Left renal pelvis (tissue), 4 donors: Measurements from ENCODE around the gene PSMC3IP. TPM values are rescaled to one million over a fixed set of nuclear protein-coding genes. Genes with fewer than 3 reads are reported as not detected.
"Not testable (repeated sequence)": the region's sequence is repeated elsewhere in the genome, so short reads cannot be mapped to it uniquely, and the experiment has no call there.

ENCODE experiments used
- DNase-seq, 4 donors: peaks; one replicate each; pipeline ENCODE4 v3.0.0-alpha.2; 2013; ENCODE audit warnings: low read depth in 4 of 4, low spot score in 3 of 4
- polyA plus RNA-seq, 4 donors: library from polyadenylated mRNA; unstranded; fragments of 120-200 nt; gene quantifications; one replicate each; pipeline ENCODE4 v1.2.1, GENCODE V29; 2013; ENCODE audit not compliant: insufficient read length in 4 of 4

The PSMC3IP gene, protein sequence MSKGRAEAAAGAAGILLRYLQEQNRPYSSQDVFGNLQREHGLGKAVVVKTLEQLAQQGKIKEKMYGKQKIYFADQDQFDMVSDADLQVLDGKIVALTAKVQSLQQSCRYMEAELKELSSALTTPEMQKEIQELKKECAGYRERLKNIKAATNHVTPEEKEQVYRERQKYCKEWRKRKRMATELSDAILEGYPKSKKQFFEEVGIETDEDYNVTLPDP
- 10 to 100 TPM; 14.3 to 21.8 (median 18.6) TPM for polyA plus RNA-seq

DNA sequence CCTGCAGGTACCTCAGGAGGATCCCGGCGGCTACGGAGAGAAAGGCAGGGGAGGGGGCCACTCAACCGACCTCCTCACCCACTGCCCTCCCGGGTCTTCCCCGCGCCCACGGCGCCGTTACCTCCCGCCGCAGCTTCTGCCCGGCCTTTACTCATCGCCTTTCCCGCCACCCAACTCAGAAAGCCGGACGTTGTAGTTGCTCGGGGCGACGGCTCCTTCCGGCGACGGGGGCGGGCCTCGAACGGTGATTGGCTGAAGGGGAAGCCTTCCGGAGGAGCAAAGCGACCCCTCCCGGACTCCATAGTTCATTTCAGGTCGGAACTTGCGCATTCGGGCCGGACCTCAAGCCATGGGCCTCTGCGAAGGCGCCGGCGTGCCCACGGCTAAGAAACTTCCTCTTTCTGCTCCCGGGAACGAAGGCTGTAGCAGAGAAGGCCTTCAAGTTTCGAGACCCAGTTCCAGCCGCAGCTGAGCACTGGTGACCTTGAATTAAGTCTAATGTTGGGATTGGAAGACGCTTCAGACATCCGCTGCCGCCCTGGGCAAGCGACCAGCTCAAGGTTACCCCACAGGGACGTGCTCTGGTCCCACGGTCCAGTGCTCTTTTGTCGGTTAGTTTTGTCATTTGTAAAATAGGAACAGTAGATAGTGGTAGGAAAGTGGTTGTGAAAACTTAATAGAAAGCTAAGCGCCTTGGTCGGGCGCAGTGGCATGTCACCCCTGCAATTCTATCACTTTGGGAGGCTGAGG lies at the start of gene PSMC3IP:
TSS of gene PSMC3IP (minus strand) at position 198 of the 750 bp plus-strand sequence. CDS start at position 155, 43 bp downstream.
- peak; percentile 76 to 90 (median 79) for DNase-seq

DNA sequence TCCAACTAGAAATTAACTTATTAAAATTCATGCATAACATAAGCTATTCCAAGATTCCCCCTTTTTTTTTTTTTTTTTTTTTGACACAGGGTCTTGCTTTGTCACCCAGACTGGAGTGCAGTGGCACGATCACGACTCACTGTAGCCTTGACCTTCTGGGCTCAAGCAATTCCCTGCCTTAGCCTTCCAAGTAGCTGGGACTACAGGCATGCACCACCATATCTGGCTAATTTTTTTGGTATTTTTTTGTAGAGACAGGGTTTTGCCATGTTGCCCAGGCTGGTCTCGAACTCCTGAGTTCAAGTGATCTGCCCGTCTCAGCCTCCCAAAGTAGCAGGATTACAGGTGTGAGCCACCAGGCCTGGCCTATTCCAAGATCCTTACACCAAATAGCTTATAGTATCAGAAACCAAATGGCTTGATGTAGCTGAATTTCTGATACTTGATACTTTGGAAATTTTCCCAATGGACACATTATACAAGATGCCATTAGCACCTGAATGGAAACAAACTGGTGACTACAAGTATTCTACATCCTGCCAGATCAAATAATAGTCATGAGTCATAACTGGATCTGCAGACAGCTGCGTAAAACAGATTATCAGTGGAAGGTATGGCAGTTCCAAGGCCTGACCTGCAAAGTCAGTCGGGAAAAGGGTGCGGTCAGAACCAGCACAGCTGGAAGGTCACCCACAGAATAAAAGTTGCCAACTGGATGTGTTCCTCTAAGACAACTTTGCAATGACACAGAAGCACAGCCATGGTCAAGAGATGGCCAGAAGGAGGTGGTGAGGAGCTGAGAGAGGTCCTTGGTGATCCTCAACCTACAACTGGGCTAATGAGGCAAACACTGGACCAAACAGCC lies 46.4 kb upstream of the PSMC3IP start:
- DNase-seq = no peak

DNA sequence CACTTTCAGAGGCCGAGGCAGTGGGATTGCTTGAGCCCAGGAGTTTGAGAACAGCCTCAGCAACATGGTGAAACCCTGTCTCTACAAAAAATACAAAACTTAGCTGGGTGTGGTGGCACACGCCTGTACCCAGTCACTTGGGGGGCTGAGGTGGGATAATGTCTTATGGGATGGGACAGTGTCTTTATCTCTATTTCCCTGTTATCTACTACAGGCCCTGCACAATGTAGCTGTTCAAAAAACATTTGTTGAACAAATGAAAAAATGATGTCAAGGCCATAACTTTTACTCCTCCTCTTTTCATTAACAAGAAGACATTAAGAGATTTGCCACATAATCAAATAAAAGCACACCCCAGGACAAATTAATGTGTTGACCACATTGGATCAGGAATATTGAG lies 45.7 kb upstream of the PSMC3IP start:
- DNase-seq = no peak

DNA sequence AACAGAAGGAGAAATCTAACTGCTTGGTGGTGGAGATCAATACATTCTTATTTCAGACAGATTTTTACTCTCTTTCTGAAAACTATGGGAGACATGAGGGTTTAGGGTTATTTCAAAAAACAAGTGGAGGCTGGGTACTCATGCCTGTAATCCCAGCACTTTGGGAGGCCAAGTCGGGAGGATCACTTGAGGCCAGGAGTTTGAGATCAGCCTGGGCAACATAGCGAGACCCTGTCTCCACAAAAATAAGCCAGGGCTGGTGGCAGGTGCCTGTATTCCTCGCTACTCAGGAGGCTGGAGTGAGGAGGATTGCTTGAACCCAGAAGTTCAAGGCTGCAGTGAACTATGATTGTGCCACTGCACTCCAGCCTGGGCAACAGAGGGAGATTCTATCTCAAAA lies 44.5 kb upstream of the PSMC3IP start:
- not testable (repeated sequence) for DNase-seq

DNA sequence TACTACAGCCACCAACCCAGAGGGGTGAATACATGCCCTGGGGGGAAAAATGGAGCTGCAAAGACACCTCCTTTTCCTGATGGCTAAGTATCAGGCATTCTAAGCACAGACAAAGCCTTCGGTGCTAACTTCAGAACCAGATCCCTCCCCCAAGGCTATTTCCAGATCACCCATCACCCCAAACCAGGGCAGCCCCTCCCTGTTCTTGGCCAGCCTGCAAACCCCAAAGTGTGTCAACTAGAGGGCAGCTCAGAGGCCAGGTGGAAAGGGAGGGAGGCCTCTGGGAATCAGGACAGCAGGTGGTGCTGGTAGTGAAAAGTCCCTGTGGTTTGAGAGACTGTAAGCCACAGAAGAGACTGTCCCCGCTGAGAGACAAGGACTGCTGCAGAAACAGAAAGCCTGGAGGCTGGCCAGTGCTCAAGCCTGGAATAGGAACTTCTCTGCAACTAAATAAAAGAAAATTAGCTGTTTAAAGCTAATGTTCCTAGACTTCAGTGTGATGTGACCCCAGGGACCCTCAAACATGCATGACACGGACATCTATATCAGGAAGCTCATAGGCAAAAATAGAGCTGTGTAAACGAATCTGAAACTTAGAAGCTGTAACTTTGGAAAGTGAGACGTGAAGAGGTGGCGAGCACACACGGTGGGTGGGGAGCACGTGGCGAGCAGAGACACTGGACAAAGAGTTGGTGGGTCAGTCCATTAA lies 41.1 kb upstream of the PSMC3IP start:
- no peak for DNase-seq

DNA sequence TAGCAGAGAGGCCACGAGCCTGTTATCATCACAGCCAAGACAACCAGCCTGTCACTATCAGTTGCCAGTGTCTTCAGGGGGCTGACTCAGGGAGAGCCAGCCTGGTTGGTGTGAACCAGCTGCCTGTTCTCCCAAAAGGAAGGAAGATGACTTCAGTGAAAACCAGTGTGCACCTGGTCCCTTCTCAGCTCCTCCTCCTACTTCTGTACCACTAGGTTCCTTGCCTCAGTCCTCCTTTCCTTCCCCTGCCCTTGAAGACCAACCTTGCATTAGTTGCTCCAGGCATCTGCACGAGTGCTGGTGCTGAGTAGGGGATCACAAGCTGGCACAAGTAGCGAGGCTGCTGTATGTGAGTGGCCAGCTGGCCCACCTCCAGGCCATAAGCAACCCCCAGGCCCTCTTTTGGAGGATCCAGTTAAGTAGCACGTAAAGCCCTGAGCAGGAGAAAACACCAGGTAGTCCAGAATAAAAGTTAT lies 40.5 kb upstream of the PSMC3IP start:
- DNase-seq = no peak

DNA sequence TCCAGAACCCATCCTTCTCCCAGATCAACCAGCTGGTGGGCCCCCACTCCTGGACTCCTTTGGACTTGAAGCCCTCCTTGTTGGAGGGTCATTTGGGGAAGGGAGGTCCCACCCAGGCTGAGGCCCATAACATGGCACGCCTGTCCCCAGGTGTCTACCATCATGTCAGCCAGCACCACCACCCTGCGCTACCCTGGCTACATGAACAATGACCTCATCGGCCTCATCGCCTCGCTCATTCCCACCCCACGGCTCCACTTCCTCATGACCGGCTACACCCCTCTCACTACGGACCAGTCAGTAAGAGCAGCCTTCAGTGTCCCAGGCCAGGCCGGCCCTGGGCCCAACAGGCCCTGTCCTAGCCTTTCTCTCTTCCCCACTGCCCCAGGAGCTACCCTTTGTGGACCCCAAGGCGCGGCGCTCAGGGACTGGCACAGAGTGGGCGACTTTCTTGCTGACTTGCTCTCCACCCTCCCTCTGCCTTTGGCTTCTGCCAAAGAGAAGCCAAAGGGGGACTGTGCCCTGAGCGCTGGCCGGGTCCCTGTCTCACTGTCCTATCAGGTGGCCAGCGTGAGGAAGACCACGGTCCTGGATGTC lies 36.3 kb upstream of the PSMC3IP start:
- DNase-seq = no peak

DNA sequence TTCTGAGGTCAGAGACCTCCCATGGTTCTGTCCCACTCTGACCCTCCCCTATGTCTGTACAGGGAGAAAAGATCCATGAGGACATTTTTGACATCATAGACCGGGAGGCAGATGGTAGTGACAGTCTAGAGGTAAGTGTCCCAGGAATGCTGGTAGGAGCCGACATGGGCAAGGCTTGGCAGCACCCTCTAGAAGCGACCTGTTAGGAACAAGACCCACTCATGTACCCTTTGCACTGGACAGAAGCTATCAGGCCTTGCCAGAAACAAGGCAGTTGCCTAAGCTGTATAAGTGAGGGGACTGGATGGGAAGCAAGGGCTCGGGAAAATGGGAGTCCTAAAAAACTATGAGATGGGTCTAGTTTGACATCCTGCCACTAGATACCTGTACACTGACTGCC lies 34.5 kb upstream of the PSMC3IP start:
- DNase-seq = no peak

DNA sequence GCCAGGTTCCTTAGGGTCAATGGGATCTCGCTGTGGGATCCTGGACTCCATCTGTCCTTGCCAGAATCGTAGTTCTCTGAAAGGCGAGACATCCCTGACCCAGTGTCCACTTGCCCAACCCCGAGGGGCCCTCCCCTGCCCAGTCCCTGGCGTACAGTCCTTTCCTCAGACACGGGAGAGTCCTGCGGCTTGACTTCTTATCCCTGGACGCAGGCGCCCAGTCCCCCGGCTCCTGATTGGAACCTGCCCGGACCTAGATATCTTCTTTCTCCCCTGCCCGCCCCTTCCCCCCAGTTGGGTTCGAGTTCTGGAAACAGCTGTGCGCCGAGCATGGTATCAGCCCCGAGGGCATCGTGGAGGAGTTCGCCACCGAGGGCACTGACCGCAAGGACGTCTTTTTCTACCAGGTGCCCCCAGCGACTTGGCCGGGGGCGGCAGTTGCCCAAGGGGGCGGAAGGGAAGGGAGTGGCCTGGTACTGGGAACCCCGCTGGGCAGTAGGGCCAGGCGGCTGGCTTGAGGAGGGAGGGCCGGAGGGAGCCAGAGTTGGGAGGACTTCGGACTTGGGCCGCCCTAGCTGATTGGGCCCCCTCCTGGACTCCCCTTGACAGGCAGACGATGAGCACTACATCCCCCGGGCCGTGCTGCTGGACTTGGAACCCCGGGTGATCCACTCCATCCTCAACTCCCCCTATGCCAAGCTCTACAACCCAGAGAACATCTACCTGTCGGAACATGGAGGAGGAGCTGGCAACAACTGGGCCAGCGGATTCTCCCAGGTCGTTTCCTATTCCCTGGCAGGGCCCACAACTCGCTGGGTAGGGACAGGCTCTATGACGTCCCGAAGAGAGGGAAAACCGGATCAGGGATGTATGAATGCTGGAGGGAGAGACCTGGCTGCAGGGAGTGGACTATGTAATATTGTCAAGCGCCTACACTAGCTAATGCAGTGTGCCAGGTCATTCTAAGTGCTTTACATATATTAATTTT lies 32.6 kb upstream of the PSMC3IP start:
- DNase-seq = peak in 1 of 4 donors; percentile 15

DNA sequence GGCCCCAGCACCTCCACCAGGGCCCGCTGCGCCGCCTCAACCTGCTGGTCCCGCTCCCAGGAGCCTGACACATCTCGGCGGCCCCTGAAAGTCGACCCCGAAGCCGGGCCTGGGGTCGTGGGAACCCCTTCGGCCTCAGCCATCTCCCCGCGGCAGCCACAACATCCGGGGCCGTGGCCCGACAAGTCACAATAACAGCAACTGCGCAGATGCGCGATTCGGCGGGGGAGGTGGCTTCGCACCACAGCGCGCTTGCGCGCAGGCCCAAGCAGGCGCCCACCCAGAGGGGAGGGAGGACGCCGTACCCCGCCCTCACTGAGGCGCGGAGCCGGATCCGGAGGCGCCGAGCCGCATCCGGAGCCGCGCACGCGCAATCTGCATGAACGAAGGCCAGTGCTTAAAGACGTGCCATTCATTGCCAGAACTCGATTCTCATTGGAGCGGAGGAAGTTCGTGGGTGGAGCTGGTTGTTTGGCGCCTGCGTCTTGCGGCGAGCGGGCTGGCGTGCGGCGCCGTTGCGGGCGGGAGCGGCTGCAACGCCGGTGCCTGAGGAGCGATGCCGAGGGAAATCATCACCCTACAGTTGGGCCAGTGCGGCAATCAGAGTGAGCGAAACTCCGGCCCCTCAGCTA lies 31.8 kb upstream of the PSMC3IP start, which contains the start of the genes RETREG3 and TUBG1:
TSS of gene RETREG3 (minus strand) at position 193 of the 632 bp plus-strand sequence. CDS start at position 143, 50 bp downstream.
TSS of gene TUBG1 (plus strand) at position 502 of the 632 bp plus-strand sequence. CDS start at position 557, 55 bp downstream.
- DNase-seq = peak; percentile 98 to 99 (median 98)

DNA sequence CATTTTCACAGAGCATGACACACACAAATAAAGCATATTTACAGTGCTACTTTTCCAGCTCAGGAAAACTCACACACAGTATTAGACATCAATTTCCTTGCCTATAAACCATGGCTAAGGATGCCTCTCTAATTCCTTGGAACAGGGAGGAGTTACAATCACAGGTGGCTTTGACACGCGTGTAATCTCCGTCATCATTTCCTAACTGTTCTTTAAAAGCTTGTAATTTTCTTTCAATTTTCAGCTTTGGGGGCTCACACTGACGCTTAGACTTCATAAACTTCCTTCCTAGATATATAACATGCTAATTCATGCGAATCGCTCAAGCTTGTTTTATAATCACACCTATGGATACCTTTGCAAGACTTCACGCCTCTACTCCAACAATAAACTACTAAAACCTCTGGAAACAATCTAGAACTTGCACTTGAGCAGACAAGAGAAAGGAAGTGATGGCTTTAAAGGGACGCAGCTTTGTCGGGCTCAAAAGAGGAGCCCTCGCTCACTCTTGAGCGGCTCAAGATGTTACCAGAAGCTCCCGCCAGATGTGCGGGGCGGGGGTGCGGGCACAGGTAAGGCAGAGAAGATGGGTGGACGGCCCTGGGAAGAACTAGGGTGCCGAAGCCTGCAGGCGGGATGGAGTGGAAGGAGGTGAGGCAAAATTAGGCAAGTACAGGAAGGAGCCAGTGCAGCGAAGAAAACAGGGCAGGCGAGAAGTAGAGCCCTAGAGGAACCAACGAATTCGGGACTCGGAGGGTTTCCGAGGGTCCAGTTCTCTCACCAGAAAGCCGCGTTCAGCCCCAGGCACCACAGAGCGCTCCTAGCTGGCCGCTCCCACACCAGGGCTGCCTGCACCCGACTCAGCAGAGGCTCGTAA lies 31.0 kb upstream of the PSMC3IP start:
- DNase-seq = no peak

DNA sequence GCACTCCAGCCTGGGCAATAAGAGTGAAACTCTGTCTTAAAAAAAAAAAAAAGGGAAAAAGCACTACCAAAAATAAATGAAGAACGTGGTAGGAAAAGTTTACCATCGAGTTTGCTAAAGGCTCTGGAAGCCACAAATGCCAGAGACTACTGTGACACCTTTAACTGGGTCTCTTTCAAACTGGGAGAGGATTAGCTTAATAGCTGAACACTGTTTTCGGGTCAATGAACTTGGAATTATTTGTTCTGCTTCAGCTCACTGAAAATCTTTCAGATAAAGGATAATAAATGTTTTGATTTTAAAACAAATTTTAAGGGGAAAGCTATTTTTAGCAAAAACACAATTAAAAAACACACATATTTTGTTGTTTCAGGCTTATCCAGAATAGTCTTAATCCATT lies 30.2 kb upstream of the PSMC3IP start:
- no peak for DNase-seq

DNA sequence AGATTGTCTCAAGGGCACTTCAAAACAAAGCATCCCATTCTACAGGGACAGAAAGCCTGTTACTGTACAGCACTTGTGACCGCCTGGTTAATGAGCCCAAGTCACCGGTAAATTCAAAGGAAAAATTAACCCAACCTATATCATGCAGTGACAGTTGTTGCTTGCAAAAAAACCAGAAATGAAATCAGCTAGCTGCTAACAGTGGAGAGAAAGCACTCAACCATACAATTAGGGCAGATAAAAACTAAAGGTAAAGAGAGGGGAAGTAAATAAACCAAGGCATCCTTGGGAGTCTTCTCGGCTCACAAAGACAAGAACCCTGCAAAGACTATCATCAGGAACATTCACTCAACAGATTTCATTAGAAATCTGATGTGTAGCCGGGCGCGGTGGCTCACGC lies 25.8 kb upstream of the PSMC3IP start:
- no peak for DNase-seq

DNA sequence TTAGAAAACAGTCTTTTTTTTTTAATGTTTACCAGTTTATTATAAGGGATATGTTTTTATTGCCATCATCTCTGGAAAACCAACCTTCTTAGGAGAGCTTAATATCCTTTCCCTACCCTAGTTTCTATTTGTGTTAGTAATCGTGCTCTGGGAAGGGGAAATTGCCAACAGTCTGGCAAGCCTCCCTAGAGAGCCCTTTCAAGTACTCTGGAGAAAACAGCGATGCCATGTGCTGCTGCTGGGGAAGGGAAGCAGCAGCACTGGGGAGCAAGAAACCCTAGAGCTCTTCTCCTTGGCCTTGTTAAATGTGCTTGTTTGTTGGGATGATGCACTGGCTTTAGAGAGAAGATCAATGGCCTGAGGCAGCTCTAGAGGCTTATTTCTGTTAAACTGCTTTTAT lies 21.4 kb upstream of the PSMC3IP start:
- no peak for DNase-seq

DNA sequence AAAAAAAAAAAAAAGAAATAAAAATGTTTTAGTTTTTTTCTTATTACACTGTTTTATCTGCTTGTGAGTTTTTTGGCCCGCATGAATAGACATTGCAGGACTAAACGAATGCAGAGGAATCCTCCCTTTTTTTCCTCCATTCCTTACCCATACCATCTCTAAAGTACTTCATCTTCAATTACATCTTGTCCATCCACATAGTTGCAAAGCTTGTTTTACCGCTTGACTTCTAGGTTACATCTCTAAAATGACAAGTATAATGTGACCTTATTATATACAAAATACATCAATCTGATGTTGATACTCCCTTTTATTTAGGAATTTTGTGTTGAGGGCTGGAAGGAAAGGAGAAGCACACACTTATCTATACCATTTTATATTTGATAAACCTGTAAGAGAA lies 18.9 kb upstream of the PSMC3IP start:
- DNase-seq = no peak

DNA sequence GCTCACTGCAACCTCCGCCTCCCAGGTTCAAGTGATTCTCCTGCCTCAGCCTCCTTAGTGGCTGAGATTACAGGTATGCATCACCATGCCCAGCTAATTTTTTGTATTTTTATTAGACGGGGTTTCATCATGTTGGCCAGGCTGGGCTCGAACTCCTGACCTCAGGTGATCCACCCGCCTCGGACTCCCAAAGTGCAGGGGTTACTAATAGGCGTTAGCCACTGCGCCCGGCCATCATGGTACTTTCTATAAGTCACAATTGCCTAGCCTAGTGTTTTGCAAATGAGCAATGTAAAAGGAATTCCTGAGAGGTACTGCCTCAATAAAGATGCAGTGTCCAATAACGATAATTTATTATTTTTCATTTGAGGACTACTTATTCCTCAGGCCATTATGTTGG lies 13.9 kb upstream of the PSMC3IP start:
- DNase-seq = no peak

DNA sequence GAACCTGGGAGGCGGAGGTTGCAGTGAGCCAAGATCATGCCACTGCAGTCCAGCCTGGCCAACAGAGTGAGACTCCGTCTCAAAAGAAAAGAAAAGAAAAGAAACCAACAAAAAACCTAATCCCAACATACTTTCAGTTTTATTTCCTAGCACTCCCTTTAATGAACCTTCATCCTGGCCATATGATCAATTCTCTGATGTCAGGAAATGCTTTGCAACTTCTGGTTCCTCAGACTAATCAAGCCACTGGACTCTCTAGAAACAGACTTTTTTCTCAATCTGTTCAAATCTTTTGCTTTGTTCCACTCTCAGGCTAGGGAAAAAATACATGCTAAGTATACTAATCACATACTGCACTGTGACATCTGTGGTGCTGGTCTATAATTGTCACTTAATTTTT lies 13.4 kb upstream of the PSMC3IP start:
- no peak for DNase-seq
